HG02884 (cell line): ENCODE results near the gene PEAK1.

Source experiments
- ATAC-seq: cut with Tn5 transposase; IDR thresholded peaks from one replicate; pipeline ENCODE4 v1.9.1; 2021; ENCODE audit warnings: mild to moderate bottlenecking, moderate library complexity; ENCODE audit not compliant: unreplicated experiment

Gene PEAK1

DNA sequence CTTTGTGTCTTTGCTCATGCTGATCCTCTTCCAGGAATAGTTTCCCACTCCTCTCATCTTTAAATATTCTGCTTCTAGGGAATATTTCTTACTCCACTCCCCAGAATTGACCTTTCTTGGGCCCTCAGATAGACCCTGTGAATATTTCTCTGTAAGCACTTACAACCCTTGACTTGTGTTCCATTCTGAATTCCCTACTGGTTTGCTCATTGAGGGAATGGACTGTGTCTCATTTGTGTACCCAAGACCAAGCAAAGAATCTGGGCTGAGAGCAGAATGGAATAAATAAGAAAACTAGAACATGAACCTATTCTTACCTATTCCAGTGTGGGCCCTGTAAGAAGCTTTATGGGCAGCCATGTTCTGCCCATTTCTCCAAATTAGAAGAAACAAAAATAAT is 276.3 kb downstream of the PEAK1 start:
- ATAC-seq, result no peak

DNA sequence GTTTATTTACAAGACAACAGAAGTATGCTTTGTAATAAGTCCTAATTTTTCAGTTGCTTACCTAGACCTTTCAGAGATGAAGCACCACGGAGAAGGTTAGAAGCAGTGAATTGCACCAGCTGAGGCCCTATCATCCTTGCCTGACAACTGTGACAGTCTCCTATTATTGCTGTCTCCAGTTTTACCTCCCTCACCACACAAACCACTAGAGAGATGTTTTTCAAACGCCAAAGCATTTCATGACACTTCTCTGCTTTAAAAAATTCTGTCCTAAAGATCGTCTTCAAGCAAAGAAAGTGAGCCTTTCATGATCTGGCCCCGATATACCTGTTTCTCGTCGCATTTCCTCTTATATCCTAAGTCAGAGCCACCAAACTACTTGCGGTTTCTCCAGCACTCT is 276.7 kb downstream of the PEAK1 start:
- ATAC-seq, result no peak

DNA sequence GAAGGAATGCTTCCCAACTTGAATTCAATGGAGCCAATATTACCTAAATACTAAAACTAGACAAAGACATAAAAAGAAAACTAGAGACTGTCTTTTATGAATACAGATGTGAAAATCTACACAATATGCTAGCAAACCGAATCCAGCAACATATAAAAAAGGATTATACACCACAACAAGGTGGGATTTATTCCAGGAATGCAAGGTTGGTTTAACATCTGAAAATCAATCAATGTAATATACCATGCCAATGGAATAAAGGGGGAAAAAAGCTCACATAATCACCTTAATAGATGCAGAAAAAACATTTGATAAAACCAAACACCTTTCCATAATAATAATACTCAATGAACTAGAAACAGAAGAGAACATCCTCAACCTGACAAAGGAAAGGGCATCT is 279.7 kb downstream of the PEAK1 start:
- no peak for ATAC-seq

- no peak for ATAC-seq
Observed at GRCh38 chr15:77139312-77139711, 280.6 kb downstream of the PEAK1 start.

- no peak for ATAC-seq
Observed at GRCh38 chr15:77138167-77138522, 281.8 kb downstream of the PEAK1 start.

DNA sequence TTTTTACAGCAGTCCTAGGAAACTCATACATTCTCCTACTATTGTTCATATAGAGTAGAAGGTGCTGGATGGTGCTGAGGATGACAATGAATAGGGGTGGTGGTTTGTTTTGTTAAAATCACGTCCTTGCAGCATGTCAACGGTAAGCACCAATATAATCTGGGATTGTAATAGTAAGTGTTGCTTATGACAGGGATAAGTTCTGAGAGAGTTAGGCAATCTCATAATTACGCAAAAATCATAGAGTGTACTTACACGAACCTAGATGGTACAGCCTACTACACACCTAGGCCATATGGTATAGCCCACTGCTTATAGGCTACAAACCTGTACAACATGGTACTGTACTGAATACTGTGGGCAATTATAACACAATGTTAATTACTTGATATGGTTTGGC is 284.7 kb downstream of the PEAK1 start:
- no peak for ATAC-seq

GRCh38 chr15:77130315-77130930 is 289.5 kb downstream of the PEAK1 start:
- no peak for ATAC-seq

- ATAC-seq, result no peak
Observed at GRCh38 chr15:77127626-77128025, 292.3 kb downstream of the PEAK1 start.

DNA sequence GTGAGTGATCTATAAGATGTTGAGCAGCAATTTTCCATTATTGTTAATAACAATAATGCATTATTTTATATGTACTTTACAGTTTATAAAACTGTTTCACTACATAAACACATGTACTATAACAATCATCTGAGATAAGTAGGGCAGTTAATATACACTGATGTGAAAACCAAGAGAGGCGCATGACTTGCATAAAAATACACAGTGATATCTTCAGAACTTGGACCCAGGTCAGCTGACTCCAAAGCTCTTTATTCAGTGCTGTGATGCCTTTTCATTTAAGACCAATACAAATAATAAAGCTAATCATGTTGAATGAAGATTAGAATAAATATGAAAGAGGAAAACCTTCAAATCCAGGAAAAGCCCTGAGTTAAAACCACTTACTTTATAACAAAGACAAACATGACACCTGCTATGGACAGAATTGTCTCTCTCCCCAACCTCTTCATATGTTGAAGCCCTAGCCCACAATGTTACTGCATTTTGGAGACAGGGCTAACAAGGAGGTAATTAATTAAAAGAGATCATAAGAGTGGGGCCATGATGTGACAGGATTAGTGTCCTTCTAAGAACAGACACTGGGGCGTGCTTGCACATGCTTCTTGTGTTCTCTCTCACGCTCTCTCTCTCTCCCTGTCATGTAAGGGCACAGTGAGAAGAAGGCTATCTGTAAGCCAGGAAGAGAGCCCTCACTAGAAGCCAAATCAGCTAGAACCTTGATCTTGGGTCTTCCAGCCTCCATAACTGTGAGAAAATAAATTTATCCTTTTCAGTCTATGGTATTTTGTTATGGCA is 293.2 kb downstream of the PEAK1 start:
- ATAC-seq, result no peak

DNA sequence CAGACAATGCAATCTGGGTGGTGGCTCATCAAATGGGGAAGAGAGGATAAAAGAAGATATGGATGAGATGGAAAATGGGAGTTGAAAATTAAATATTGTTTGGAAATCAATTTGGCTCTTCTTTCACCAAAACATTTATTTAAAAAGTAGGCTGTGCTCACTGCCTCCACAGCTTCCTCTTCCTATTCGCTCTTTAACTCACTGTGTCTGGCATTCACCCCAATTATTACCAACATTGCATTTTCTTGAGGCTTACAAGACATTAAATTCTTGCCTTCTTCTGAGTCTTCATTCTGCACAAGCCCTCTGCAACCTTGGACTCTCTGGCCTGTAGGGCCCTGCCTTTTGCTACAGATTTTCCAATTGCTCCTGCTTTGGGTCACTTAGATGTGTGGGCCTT is 296.1 kb downstream of the PEAK1 start:
- no peak for ATAC-seq

DNA sequence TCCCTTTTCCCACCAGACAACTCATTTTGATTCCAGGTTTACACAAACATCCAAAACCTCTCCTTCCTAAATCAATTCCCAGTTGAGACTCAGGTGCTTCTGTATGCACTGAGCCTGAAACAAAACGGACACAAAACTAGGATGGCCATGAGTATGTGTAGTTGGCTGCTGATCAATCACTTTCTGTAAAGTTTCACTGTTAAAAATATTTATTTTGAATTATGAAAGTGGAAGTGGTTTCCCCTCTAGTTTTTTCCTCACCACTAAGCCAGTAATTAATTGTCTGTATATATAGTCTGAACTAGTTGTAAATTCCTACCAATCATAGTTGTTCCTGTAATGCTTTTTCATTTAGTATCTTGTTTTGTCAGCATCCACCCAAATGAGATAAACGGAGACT is 297.3 kb downstream of the PEAK1 start:
- ATAC-seq, result no peak

DNA sequence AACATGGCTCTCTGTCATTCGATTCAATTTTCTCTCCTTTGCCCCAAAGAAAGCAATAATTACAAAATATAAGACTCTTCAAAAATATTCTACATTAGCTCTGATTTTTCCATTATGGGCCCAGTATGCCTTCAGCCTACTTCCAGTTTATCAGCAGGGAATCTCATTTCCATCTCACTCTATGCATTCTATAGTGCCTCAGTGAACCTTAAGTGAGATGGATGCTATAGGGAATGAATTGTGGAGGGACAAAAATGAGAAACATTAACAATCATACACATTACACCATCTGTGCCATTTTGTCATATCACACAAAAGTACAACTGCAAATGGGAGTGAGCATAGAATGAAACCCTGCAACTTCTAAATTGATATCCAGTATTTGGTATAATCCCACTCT is 298.3 kb downstream of the PEAK1 start:
- no peak for ATAC-seq

GRCh38 chr15:77120576-77120975 is 299.3 kb downstream of the PEAK1 start:
- ATAC-seq, result no peak

DNA sequence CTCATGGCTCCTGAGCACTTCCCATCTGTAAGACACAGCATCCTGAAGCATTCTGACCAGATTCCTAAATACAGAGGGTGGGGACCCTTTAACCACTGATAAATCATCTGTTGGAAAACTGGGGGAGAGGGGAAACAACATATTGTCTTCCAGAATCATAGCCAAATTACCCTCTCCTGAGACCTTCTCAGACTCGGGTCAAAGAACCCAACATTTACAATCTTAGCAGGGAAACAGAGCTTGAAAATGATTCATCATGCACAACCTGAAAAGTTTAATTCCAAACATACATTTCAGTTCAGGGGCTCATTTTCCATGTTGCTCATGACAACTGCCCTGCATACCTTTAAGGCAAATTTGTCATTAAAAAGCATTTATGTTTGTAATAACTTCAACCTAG is 300.5 kb downstream of the PEAK1 start:
- no peak for ATAC-seq

- no peak for ATAC-seq
Observed at GRCh38 chr15:77118882-77119321, 301.0 kb downstream of the PEAK1 start.

DNA sequence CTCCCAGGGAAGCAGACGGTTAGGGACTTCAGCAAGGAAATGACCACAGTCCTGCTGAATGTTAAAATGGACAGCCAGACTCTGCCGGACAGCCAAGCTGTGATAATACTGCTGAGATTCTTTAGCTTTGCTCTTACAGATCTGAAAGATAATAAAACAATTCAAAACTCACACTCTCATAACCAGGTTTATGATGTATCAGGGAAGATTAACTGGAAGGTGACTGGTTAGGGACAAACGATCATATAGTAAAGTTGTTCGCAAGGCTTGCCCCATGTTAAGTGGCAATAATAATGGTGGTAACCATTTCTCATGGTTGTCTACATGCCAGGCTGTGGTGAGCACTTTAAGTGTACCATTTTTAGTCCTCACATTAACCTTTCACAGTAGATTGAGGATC is 304.7 kb downstream of the PEAK1 start:
- no peak for ATAC-seq

DNA sequence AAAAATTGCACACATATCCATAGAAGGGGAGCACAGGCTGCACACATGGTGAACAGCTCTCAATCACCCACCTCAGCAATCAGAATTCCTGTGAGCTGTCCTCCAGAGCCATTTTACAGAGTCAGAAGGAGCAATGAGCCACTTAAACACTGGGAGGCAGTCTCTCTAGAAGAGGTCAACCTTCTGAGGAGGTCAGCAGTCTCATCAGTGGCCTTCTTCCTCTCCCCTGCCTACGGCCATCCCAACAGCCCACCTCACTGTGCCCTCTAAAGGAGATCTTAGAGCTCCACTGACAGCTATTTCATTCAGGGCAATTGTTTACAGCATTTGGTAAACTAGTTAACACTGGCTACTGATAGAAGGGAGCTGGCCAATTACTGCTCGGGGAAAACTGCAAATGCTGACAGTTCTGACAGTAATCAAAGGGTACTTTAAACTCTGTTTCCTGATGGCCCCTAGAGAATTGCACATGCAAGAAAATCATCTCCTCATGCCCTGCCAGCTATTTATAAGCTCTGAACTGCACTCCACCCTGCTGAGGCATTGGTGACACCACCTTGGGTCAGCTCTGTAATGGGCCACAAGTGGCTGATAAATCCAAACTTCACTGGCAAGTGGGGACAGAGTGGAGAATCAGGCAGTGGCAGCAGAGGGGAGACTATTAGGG is 306.9 kb downstream of the PEAK1 start:
- ATAC-seq, result no peak

DNA sequence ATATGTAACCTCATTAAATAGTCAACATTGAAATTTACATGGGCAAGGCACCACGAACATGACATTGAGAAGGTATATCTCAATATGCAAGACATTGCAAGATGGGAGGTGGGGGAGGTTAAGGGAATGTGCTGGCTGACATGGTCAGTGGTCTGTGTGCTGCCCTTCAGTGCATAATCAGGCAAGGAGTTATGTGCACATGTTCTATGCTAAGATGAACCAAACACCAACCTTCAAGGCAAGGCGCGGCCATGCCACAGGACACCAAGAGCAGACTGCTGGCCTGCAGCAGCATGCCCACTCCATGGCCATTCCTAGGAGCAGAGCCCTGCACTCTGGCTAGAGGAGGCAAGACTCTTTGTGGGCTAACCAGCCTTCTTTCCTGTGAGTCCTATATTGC is 308.1 kb downstream of the PEAK1 start:
- ATAC-seq, result no peak

DNA sequence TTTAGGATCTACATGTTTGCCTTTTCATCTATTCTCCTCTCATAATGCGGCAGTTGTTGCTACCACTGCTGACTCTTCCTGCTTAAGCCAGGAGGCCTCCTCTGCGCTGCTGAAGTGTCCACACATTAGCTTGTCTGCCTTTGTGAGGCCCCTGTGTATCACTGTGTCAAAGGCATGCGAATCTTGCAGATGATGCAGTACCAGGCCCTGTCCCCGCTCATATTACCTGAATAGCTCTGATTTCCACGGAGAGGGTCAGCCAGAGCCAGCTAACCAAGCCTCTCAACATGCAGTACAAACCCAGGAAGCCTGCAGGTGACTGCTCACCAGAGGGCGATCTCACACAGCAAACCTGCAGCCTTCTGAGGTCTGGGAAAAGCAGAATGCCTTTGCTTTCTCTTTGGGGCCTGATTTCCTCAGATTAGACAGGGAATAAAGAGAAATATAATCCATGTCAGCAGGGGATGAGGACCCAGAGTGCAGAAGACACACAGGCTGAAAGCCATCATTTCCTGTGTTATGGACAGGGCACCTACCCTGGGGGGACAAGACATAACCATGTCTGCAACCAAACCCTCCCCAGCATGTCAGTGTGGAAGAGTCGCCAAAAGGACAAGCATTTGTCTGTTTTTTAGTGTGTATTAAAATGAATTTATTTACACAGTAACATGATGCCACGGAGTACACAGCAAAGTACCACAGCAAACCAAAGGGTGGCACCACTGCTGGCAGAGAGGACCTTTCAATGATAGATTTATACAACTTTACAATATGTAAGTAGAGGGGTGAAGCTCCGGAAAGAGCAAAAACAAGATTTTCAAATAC is 312.2 kb downstream of the PEAK1 start:
- no peak for ATAC-seq

- no peak for ATAC-seq
Observed at GRCh38 chr15:77107068-77107467, 312.8 kb downstream of the PEAK1 start.

DNA sequence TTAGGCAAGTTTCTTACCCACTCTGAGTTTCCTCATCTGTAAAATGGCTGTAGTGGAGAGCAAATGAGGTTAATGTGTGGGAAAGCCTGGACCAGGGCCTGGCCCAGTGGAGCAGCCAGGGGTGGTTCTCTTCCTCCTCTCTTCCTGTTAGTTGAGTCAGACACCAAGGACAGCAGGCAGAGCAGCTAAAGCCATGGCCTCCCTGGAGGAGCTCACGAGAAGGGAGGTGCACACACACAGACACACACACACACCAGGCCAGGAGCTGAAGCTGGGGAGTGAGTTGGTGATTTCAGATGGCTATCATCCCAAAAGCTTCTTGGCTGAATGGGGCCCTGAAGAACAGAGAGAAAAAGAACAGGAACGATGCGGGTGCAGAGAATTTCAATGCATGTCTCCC is 315.7 kb downstream of the PEAK1 start:
- ATAC-seq, result no peak
